ENCODE measurements around the gene MRPL24. TPM values are rescaled to one million over a fixed set of nuclear protein-coding genes. Genes with fewer than 3 reads are reported as not detected.
A peak's percentile ranks its signal among the peaks of the same experiment; 100 is the strongest.

The MRPL24 gene
- total and polyA plus RNA-seq, 9 of the 15 experiments (the other 6 are each of a cell fraction or from before 2014, with no cell fraction given): 74.3 to 267 (median 113) TPM

- no peak for TF ChIP-seq CUX1 (CRISPR knock-in tag; IDR thresholded peaks at IDR 0.05)
- no peak for TF ChIP-seq PRMT5 (CRISPR knock-in tag; IDR thresholded peaks at IDR 0.05)
- TF ChIP-seq, protein P1, sequence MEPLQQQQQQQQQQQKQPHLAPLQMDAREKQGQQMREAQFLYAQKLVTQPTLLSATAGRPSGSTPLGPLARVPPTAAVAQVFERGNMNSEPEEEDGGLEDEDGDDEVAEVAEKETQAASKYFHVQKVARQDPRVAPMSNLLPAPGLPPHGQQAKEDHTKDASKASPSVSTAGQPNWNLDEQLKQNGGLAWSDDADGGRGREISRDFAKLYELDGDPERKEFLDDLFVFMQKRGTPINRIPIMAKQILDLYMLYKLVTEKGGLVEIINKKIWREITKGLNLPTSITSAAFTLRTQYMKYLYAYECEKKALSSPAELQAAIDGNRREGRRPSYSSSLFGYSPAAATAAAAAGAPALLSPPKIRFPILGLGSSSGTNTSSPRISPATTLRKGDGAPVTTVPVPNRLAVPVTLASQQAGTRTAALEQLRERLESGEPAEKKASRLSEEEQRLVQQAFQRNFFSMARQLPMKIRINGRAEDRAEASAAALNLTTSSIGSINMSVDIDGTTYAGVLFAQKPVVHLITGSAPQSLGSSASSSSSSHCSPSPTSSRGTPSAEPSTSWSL (CRISPR knock-in tag; IDR thresholded peaks at IDR 0.05; ENCODE audit: borderline replicate concordance): no peak
- TF ChIP-seq, protein P2, sequence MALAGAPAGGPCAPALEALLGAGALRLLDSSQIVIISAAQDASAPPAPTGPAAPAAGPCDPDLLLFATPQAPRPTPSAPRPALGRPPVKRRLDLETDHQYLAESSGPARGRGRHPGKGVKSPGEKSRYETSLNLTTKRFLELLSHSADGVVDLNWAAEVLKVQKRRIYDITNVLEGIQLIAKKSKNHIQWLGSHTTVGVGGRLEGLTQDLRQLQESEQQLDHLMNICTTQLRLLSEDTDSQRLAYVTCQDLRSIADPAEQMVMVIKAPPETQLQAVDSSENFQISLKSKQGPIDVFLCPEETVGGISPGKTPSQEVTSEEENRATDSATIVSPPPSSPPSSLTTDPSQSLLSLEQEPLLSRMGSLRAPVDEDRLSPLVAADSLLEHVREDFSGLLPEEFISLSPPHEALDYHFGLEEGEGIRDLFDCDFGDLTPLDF (CRISPR knock-in tag; IDR thresholded peaks at IDR 0.05): no peak
- TF ChIP-seq ZNF134 (CRISPR knock-in tag; conservative IDR thresholded peaks at IDR 0.05): no peak
- no peak for TF ChIP-seq ZBTB17 (CRISPR knock-in tag; IDR thresholded peaks at IDR 0.05)
- TF ChIP-seq, protein P3, sequence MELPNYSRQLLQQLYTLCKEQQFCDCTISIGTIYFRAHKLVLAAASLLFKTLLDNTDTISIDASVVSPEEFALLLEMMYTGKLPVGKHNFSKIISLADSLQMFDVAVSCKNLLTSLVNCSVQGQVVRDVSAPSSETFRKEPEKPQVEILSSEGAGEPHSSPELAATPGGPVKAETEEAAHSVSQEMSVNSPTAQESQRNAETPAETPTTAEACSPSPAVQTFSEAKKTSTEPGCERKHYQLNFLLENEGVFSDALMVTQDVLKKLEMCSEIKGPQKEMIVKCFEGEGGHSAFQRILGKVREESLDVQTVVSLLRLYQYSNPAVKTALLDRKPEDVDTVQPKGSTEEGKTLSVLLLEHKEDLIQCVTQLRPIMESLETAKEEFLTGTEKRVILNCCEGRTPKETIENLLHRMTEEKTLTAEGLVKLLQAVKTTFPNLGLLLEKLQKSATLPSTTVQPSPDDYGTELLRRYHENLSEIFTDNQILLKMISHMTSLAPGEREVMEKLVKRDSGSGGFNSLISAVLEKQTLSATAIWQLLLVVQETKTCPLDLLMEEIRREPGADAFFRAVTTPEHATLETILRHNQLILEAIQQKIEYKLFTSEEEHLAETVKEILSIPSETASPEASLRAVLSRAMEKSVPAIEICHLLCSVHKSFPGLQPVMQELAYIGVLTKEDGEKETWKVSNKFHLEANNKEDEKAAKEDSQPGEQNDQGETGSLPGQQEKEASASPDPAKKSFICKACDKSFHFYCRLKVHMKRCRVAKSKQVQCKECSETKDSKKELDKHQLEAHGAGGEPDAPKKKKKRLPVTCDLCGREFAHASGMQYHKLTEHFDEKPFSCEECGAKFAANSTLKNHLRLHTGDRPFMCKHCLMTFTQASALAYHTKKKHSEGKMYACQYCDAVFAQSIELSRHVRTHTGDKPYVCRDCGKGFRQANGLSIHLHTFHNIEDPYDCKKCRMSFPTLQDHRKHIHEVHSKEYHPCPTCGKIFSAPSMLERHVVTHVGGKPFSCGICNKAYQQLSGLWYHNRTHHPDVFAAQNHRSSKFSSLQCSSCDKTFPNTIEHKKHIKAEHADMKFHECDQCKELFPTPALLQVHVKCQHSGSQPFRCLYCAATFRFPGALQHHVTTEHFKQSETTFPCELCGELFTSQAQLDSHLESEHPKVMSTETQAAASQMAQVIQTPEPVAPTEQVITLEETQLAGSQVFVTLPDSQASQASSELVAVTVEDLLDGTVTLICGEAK (IDR thresholded peaks at IDR 0.05): 0 out of 2 replicates have a peak, but pooled peaks have one; percentile 41
- TF ChIP-seq, protein P3 (CRISPR knock-in tag; IDR thresholded peaks at IDR 0.05): no peak
- TF ChIP-seq ZNF316 (IDR thresholded peaks at IDR 0.05): no peak
- peak; percentile 67 for TF ChIP-seq MTA1 (IDR thresholded peaks at IDR 0.05; ENCODE audit: borderline replicate concordance)
Measured at GRCh38 chr1:156705918-156706656, 34.8 kb downstream of the MRPL24 start (continued).
